ENCODE results near the gene MED29. TPM values are rescaled to one million over a fixed set of nuclear protein-coding genes. Genes with fewer than 3 reads are reported as not detected.

Gene MED29
- total RNA-seq, 8 experiments from 2014 or later = 19.9 to 45.6 (median 26.2) TPM

DNA sequence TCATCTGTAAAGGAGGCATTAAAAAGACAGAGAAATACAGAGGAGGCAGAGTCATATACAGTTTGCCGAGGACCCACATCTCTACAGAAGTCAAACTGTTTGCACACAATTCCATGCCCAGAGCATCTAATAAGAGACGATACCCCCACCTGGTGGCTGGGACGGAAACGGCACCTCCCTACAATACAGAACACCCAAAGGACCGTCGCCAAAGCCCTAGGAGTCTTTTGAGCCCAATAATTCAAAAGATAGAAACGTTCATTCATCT lies 20.6 kb downstream of the MED29 start:
- in situ Hi-C loops (cut with MboI; ENCODE audit: low pct_unique_long_range_greater_than_20kb in 2 of 9, low sequenced_read_pairs in 9 of 9, unreplicated experiment in 9 of 9) = no loop called here
- 0% methylated on average over 1 to 7 of the region's 7 CpGs; no CpG with 5 or more reads in 3 of the 10 experiments for whole genome bisulfite sequencing, 10 experiments
- Histone ChIP-seq H3K27ac (peak overlapping the region; percentile 36 to 76), H3K4me3 (peak overlapping the region; percentile 35 to 93 (median 76)), H3K4me1 (replicated peaks in 1 of 2) (peaks cover 12 to 22% of the 10 kb centered on the region in 2 donors)
- ATAC-seq (replicated peaks in 6 of 8) = peak; percentile 1 to 46 (median 27)

DNA sequence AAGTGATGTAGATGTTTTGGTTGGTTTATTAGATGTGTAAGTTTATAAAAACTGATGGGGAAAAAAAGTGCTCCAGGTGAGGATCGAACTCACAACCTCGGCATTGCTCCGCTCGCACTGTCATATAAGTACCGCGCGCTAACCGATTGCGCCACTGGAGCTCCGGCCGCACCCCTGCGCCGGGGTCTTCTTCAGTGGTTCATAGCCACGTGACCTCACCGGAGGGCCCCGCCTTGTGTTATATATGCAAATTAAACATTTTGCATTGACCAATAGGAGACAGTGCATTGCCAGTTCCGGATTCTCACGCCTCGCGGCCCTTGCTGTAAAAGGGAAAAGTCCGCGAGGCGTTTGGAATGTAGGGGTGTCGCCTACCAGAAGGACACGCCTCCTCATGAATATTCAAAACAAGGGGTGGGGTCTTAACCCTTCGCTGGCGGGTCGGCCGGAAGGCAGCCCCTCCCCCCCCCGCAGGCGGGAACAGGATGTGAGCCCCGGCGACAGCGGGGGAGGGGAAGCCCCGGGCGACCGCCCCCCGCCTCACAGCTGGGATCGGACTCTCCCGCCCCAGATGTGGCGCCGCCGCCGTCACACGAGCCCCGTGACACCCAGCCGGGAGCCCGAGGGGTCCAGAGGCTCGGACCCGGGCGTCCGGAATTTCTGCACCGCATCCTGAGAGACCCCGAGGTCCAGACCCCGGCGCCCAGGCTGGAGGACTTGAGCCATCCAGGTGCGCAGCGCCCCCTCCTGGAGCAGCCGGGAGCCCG lies 21.1 kb downstream of the MED29 start, which contains the start of gene PLEKHG2:
Gene PLEKHG2, plus strand, starts transcription at position 570 of the 767 bp plus-strand sequence. CDS start 1,418 bp downstream, outside the sequence.
- Histone ChIP-seq H3K27ac (peak within 1 kb of the TSS; percentile 84 to 89), H3K4me3 (peak within 1 kb of the TSS; percentile 73 to 93 (median 78)), H3K4me1 (replicated peaks in 1 of 2) (peaks cover 12 to 22% of the 10 kb centered on the region in 2 donors)
- in situ Hi-C loops (cut with MboI; ENCODE audit: low pct_unique_long_range_greater_than_20kb in 2 of 9, low sequenced_read_pairs in 9 of 9, unreplicated experiment in 9 of 9) = no loop called here
- WGBS, 10 experiments = 0% methylated on average over 1 to 11 of the region's 60 CpGs; no CpG with 5 or more reads in 7 of the 10 experiments
- ATAC-seq (replicated peaks in 6 of 8) = peak; percentile 5 to 81 (median 74)

DNA sequence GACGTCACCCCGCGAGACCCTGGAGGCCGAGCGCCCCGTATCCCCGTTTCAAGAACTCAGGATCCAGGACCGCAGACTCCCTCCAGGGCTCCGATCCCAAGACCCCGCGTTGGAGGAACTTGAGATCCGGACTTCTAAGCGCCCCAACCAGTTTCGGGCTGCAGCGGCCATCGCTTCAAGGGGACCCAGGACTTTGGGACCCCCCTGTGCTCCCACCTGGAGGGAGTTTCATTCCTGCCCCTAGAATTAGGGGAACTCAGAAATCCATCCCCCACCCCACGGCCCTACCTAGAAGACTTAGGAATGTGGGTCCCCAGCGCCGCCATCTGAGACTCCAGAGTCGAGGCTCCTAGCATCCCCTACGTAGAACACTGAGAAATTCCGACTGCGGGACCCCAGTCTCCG lies 21.7 kb downstream of the MED29 start:
- Histone ChIP-seq H3K4me1 (replicated peaks in 1 of 2) (peaks cover 12 to 22% of the 10 kb centered on the region in 2 donors), H3K4me3 (peak overlapping the region; percentile 73 to 93 (median 78)), H3K27ac (peak overlapping the region; percentile 84 to 89)
- ATAC-seq (replicated peaks in 6 of 8) = no peak
- in situ Hi-C loops (cut with MboI; ENCODE audit: low pct_unique_long_range_greater_than_20kb in 2 of 9, low sequenced_read_pairs in 9 of 9, unreplicated experiment in 9 of 9) = no loop called here
- WGBS, 10 experiments = 0% methylated on average over 2 to 3 of the region's 24 CpGs; no CpG with 5 or more reads in 8 of the 10 experiments

DNA sequence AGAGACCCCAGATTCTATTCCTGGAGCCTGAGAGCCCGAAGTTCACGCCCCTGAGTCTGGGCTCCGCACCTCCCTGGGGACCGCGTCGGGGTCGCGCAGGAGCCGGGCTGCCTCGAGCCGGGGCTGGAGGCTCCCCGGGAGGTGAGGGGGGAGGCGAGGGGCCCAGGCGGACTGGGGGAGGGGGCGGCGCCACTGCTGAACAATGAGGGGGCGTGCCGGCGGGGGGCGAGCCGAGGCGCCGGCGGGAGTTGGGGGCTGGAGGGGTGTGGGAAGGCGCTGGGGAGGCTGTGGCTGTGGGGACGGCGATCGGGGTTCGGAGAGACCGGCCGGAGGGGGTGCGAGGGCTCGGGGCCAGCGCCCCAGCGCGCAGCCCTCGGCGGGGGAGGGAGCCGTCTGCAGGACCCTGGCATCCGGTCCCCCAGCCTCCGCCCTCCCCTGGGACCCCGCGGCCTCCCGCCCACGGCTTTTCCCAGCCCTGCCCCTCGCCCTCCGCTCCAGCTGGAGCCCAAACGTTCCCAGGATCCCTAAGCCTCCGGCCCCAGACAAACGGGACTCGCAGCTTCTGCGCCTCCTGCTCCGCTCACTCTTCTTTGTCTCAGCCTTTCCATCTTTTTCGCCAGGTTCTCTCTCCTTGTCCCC lies 22.2 kb downstream of the MED29 start:
- peak overlapping the region; percentile 73 to 93 (median 78) for H3K4me3 ChIP-seq
- 0% methylated on average over 1 of the region's 54 CpGs; no CpG with 5 or more reads in 9 of the 10 experiments for WGBS, 10 experiments

DNA sequence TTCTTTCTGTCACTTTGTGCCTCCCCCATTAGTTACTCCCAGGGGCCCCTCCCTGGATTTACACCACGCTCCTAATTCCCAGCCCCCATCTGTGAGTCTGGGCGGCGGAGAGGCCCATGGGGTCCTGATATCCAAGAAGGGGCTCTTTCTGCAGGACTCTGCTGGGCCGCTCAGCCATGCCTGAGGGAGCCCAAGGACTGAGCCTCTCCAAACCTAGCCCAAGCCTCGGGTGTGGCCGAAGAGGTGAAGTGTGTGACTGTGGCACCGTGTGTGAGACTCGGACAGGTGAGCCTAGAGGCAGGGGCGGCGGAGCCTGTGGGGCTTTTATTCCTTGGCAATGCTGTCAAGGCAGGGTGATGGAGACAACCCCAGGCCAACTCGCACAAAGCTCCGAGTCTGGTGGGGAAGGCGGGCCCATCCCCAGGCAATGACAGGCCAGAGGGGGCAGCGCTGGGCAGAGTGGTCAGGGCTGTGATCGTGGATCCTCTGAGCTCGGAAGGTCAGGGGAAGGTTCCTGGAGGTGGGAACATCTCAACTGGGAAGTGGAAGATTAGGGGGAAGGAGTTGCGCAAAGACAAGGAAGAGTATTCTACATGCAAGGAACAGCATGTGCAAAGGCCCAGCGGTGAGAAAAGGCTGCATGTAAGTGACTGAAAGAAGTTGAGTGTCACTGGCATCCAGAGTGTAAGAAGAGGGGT lies 22.9 kb downstream of the MED29 start:
- H3K27ac ChIP-seq = peak overlapping the region; percentile 84 to 89
- in situ Hi-C loops (cut with MboI; ENCODE audit: low pct_unique_long_range_greater_than_20kb in 2 of 9, low sequenced_read_pairs in 9 of 9, unreplicated experiment in 9 of 9) = no loop called here
- H3K4me3 ChIP-seq = peak overlapping the region; percentile 73 to 93 (median 78)
- WGBS, 10 experiments = 0 to 100% (median 58%) methylated on average over 1 to 10 of the region's 18 CpGs; no CpG with 5 or more reads in 2 of the 10 experiments
- peaks cover 12 to 22% of the 10 kb centered on the region in 2 donors for H3K4me1 ChIP-seq (replicated peaks in 1 of 2)
- ATAC-seq (replicated peaks in 6 of 8) = no peak

More for the DNA sequence above, 22.2 kb downstream of the MED29 start:
- peak overlapping the region; percentile 84 to 89 for H3K27ac ChIP-seq
- in situ Hi-C loops (cut with MboI; ENCODE audit: low pct_unique_long_range_greater_than_20kb in 2 of 9, low sequenced_read_pairs in 9 of 9, unreplicated experiment in 9 of 9) = no loop called here
- H3K4me1 ChIP-seq (replicated peaks in 1 of 2) = peaks cover 12 to 22% of the 10 kb centered on the region in 2 donors
- ATAC-seq (replicated peaks in 6 of 8) = peak in 5 of 8 experiments; percentile 21 to 46 (median 44)

DNA sequence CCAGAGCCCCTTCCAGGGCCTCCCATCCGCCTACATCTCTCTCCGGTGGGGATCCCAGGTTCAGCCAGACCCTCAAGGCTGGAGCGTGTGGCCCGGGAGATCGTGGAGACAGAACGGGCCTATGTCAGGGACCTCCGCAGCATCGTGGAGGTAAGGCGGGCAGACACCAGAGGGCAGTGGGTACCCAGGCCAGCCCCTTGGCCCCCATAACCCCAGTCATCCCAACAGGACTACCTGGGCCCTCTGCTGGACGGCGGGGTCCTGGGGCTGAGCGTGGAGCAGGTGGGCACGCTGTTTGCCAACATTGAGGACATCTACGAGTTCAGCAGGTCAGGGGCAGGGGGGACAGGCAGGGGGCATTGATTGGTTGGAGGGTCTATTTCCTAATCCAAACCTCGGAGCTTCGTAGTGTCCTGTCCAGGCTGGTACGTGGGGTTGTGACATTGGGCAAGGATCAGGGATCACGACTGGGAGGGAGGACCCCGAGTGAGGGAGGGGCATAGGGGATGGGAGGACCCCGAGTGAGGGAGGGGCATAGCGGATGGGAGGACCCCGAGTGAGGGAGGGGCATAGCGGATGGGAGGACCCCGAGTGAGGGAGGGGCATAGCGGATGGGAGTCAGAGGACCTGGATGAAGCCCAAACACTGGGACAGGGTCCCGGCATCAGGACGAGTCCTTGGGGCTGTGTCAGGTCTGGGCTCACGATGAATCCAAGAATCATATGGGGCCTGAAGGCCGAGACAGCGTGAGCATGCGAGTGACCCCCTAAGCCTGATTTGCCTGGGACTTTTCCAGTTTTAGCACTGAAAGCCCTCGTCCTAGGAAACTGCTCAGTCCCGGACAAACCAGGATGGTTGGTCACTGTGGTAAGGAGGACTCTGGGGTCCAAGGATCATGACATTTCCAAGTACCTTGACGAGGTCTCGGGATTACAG lies 24.2 kb downstream of the MED29 start:
- H3K4me3 ChIP-seq = no peak overlapping the region
- ATAC-seq (replicated peaks in 6 of 8) = no peak
- in situ Hi-C loops (cut with MboI; ENCODE audit: low pct_unique_long_range_greater_than_20kb in 2 of 9, low sequenced_read_pairs in 9 of 9, unreplicated experiment in 9 of 9) = no loop called here
- 50 to 100% (median 83%) methylated on average over 2 to 11 of the region's 35 CpGs; no CpG with 5 or more reads in 4 of the 10 experiments for WGBS, 10 experiments
- peaks cover 12 to 21% of the 10 kb centered on the region in 2 donors for H3K4me1 ChIP-seq (replicated peaks in 1 of 2)
- H3K27ac ChIP-seq = no peak overlapping the region

DNA sequence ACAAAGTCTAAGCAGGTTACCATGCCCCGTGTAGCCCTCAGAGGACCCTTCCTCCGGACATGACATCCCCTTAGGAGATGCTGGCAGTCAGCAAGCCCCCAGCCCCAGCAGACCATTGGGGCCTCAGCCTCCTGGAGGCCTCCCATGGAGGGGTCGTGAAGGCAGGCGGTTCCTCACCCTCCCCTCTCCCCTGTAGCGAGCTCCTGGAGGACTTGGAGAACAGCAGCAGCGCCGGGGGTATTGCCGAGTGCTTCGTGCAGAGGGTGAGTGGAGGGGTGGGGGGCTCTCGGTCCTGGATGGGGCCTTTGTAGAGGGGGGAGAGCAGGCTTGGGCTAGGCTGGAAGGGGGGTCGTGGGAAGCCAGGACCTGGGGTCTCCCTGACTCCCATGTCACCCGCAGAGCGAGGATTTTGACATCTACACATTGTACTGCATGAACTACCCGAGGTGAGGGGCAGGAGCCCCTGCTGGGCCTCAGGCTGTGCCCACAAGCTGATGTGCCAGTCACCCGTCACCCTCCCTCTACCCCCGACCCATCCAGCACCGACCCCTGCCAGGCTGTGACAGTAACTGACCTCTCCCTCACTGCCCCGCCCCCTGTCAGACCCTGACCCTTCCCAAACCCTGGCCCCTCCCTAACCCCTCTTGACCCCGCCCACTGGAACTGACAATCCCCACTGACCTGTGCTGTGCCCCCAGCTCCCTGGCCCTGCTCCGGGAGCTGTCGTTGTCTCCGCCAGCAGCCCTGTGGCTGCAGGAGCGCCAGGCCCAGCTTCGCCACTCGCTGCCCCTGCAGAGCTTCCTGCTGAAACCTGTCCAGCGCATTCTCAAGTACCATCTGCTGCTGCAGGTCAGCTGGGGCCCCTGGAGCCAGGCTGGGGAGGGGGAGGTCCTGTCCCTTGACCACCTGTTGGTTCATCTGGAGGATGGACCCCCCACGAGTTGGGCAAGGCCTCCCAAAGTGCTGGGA lies 25.3 kb downstream of the MED29 start:
- no peak overlapping the region for H3K4me3 ChIP-seq
- in situ Hi-C loops (cut with MboI; ENCODE audit: low pct_unique_long_range_greater_than_20kb in 2 of 9, low sequenced_read_pairs in 9 of 9, unreplicated experiment in 9 of 9) = no loop called here
- H3K4me1 ChIP-seq (replicated peaks in 1 of 2) = peaks cover 10 to 12% of the 10 kb centered on the region in 2 donors
- H3K27ac ChIP-seq = no peak overlapping the region
- ATAC-seq (replicated peaks in 6 of 8) = no peak
- 67 to 100% (median 70%) methylated on average over 1 to 3 of the region's 27 CpGs; no CpG with 5 or more reads in 6 of the 10 experiments for WGBS, 10 experiments

DNA sequence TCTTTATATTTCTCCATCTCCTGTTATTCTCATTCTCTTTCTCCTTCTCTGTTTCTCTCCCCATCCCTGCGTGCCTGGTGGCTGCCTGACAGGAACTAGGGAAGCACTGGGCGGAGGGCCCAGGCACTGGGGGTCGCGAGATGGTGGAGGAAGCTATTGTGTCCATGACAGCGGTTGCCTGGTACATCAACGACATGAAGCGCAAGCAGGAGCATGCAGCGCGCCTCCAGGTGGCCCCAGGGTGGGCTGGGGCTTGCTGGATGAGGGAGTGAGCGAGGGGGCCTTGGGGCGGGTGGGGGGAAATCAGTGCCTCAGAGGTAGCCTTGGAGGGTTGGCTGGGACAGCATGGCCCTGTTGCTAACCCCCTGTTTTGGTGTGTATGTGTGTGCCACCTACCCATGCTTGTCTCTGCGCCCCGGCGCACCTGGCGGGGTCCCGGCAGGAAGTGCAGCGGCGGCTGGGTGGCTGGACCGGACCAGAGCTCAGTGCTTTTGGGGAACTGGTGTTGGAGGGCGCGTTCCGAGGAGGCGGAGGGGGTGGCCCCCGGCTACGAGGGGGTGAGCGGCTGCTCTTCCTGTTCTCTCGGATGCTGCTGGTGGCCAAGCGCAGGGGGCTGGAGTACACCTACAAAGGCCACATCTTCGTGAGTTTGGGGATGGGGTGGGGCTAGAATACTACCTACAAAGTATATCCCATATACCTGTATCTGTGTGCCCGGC lies 26.4 kb downstream of the MED29 start:
- peaks cover 8 to 12% of the 10 kb centered on the region in 2 donors for H3K4me1 ChIP-seq (replicated peaks in 1 of 2)
- no peak overlapping the region for H3K4me3 ChIP-seq
- H3K27ac ChIP-seq = no peak overlapping the region
- WGBS, 10 experiments = 89 to 100% (median 92%) methylated on average over 1 to 10 of the region's 30 CpGs; no CpG with 5 or more reads in 5 of the 10 experiments
- no peak for ATAC-seq (replicated peaks in 6 of 8)
- in situ Hi-C loops (cut with MboI; ENCODE audit: low pct_unique_long_range_greater_than_20kb in 2 of 9, low sequenced_read_pairs in 9 of 9, unreplicated experiment in 9 of 9) = no loop called here

DNA sequence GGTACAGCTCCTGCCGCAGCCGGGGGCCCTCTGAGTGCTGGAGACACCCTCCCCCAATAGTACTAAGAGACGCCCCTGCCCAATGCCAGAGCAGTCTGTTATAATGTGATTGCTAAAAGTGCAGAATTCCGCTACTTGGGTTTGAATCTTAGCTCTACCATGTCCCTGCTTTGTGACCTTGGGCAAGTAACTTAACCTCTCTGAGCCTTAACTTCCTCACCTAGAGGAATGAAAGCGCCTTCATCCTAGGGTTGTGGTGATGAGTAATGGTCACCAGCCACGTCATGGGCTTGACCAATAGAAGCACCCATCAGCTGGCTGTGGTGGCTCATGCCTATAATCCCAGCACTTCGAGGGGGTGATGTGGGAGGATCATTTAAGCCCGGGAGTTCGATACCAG lies 27.8 kb downstream of the MED29 start:
- no peak for ATAC-seq (replicated peaks in 6 of 8)
- Histone ChIP-seq H3K4me3 (no peak overlapping the region), H3K27ac (no peak overlapping the region), H3K4me1 (replicated peaks in 1 of 2) (peaks cover 8 to 12% of the 10 kb centered on the region in 2 donors)
- in situ Hi-C loops (cut with MboI; ENCODE audit: low pct_unique_long_range_greater_than_20kb in 2 of 9, low sequenced_read_pairs in 9 of 9, unreplicated experiment in 9 of 9) = no loop called here
- 67 to 100% (median 96%) methylated on average over 1 to 9 of the region's 9 CpGs; no CpG with 5 or more reads in 4 of the 10 experiments for WGBS, 10 experiments

DNA sequence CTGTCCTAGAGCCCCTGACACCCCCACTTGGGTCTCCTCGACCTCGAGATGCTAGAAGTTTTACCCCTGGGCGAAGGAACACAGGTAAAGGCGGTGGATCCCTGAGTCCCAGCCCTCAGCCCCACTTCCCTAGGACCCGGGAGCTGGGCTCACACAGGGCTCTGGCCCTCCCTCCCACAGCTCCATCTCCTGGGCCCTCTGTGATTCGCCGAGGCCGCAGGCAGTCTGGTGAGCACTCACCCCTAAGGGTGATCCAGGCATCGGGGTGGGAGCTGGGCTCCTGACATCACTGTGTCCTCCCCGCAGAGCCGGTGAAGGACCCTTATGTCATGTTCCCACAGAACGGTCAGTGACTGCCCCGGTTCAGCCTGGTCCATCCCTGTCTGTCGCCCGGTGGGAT lies 29.6 kb downstream of the MED29 start:
- Histone ChIP-seq H3K27ac (no peak overlapping the region), H3K4me3 (no peak overlapping the region), H3K4me1 (replicated peaks in 1 of 2) (no peaks in the 10 kb centered on the region)
- ATAC-seq (replicated peaks in 6 of 8) = no peak
- 92 to 100% methylated on average over 2 of the region's 15 CpGs; no CpG with 5 or more reads in 8 of the 10 experiments for WGBS, 10 experiments
- in situ Hi-C loops (cut with MboI; ENCODE audit: low pct_unique_long_range_greater_than_20kb in 2 of 9, low sequenced_read_pairs in 9 of 9, unreplicated experiment in 9 of 9) = no loop called here

DNA sequence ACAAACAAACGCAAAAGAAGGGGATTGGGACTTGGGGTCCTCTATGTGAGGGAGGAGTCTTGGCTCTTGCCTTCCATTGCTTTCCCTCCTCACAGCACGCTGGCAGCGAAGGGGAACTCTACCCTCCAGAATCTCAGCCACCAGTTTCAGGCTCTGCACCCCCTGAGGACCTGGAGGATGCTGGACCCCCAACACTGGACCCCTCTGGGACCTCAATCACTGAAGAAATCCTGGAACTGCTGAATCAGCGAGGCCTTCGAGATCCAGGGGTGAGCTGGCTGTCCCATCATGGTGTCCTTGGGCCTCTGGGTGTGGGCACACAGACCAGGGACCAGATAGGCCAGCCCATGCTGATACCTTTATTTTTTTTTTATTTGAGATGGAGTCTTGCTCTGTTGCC lies 30.8 kb downstream of the MED29 start:
- Histone ChIP-seq H3K4me1 (replicated peaks in 1 of 2) (peaks cover 6 to 7% of the 10 kb centered on the region in 2 donors), H3K27ac (no peak overlapping the region), H3K4me3 (no peak overlapping the region)
- 95% methylated on average over 4 of the region's 5 CpGs; no CpG with 5 or more reads in 9 of the 10 experiments for WGBS, 10 experiments
- in situ Hi-C loops (cut with MboI; ENCODE audit: low pct_unique_long_range_greater_than_20kb in 2 of 9, low sequenced_read_pairs in 9 of 9, unreplicated experiment in 9 of 9) = no loop called here
- no peak for ATAC-seq (replicated peaks in 6 of 8)
